ENCODE measurements around the gene MBD3.

Gene MBD3

DNA sequence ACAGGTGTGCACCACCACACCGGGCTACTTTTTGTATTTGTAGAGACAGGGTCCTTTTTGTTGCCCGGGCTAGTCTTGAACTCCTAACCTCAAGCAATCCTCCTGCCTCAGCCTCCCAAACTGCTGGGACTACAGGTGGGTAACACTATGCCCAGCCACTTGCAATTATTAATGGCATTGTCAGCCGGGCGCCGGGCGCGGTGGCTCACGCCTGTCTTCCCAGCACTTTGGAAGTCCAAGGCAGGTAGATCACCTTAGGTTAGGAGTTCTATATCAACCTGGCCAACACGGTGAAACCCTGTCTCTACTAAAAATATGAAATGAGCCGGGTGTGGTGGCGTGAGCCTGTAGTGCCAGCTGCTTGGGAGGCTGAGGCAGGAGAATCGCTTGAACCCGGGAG lies 21.8 kb downstream of the MBD3 start:
- Histone ChIP-seq H3K56ac (ENCODE audit: low read length) (no peak overlapping the region), H3K4ac (ENCODE audit: low read depth, low read length) (no peak overlapping the region), H3K4me3 (ENCODE audit: low read length) (no peak overlapping the region), H3K4me1 (ENCODE audit: control insufficient read depth, low read depth, low read length) (peaks cover 1% of the 10 kb centered on the region), H3K36me3 (ENCODE audit: control insufficient read depth, insufficient read depth, low read length) (no peaks in the 10 kb centered on the region), H3K27ac (ENCODE audit: low read depth, low read length) (no peak overlapping the region), H3K18ac (ENCODE audit: low read length) (no peak overlapping the region), H4K8ac (ENCODE audit: low read depth, low read length) (no peak overlapping the region), H3K23ac (ENCODE audit: low read length) (no peak overlapping the region), H3K79me1 (ENCODE audit: low read length) (no peaks in the 10 kb centered on the region), H2BK120ac (ENCODE audit: low read depth, low read length) (no peak overlapping the region), H3K27me3 (ENCODE audit: insufficient read depth, low read length, poor library complexity) (no peaks in the 10 kb centered on the region), H3K4me2 (ENCODE audit: low read length) (no peak overlapping the region), H2BK5ac (ENCODE audit: low read length) (no peak overlapping the region), H2AK5ac (ENCODE audit: low read length) (no peak overlapping the region), H3K79me2 (ENCODE audit: control insufficient read depth, insufficient read depth, low read length) (peaks cover 14% of the 10 kb centered on the region), H4K5ac (ENCODE audit: low read length) (no peak overlapping the region), H3K9ac (ENCODE audit: low read length) (no peak overlapping the region), H2BK15ac (replicated peaks; ENCODE audit: low read depth) (no peak overlapping the region)
- no peak for DNase-seq
- no CpG with 5 or more reads among the region's 13 CpGs for WGBS (ENCODE audit: extremely low coverage, insufficient coverage, low lambda C conversion rate)

DNA sequence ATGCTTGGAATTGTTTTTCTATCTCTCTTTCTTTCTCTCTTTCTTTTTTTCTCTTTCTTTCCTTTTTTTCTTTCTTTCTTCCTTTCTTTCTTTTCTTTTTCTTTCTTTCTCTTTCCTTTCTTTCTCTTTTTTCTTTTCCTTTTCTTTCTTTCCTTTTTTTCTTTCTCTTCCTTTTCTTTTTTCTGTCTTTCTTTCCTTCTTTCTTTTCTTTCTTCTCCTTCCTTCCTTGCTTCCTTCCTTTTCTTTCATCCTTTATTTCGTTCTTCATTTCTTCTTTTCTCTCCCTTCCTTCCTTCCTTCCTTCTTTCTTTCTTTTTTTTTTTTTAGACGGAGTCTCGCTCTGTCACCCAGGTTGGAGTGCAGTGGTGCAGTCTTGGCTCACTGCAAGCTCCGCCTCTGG lies 22.7 kb downstream of the MBD3 start:
- H4K8ac ChIP-seq (ENCODE audit: low read depth, low read length): no peak overlapping the region
- H3K27me3 ChIP-seq (ENCODE audit: insufficient read depth, low read length, poor library complexity): no peaks in the 10 kb centered on the region
- H2BK15ac ChIP-seq (replicated peaks; ENCODE audit: low read depth): no peak overlapping the region
- H3K23ac ChIP-seq (ENCODE audit: low read length): no peak overlapping the region
- no peak overlapping the region for H3K27ac ChIP-seq (ENCODE audit: low read depth, low read length)
- no peaks in the 10 kb centered on the region for H3K36me3 ChIP-seq (ENCODE audit: control insufficient read depth, insufficient read depth, low read length)
- DNase-seq: no peak
- H3K79me2 ChIP-seq (ENCODE audit: control insufficient read depth, insufficient read depth, low read length): peaks cover 23% of the 10 kb centered on the region
- no peak overlapping the region for H3K18ac ChIP-seq (ENCODE audit: low read length)
- no peak overlapping the region for H3K56ac ChIP-seq (ENCODE audit: low read length)
- H3K9ac ChIP-seq (ENCODE audit: low read length): no peak overlapping the region
- no peak overlapping the region for H4K5ac ChIP-seq (ENCODE audit: low read length)
- H3K4me3 ChIP-seq (ENCODE audit: low read length): no peak overlapping the region
- H3K4ac ChIP-seq (ENCODE audit: low read depth, low read length): no peak overlapping the region
- WGBS (ENCODE audit: extremely low coverage, insufficient coverage, low lambda C conversion rate): no CpG with 5 or more reads among the region's 4 CpGs
- no peak overlapping the region for H2AK5ac ChIP-seq (ENCODE audit: low read length)
- H3K4me1 ChIP-seq (ENCODE audit: control insufficient read depth, low read depth, low read length): peaks cover 2% of the 10 kb centered on the region
- H3K4me2 ChIP-seq (ENCODE audit: low read length): no peak overlapping the region
- H2BK120ac ChIP-seq (ENCODE audit: low read depth, low read length): no peak overlapping the region
- H2BK5ac ChIP-seq (ENCODE audit: low read length): no peak overlapping the region
- no peaks in the 10 kb centered on the region for H3K79me1 ChIP-seq (ENCODE audit: low read length)

DNA sequence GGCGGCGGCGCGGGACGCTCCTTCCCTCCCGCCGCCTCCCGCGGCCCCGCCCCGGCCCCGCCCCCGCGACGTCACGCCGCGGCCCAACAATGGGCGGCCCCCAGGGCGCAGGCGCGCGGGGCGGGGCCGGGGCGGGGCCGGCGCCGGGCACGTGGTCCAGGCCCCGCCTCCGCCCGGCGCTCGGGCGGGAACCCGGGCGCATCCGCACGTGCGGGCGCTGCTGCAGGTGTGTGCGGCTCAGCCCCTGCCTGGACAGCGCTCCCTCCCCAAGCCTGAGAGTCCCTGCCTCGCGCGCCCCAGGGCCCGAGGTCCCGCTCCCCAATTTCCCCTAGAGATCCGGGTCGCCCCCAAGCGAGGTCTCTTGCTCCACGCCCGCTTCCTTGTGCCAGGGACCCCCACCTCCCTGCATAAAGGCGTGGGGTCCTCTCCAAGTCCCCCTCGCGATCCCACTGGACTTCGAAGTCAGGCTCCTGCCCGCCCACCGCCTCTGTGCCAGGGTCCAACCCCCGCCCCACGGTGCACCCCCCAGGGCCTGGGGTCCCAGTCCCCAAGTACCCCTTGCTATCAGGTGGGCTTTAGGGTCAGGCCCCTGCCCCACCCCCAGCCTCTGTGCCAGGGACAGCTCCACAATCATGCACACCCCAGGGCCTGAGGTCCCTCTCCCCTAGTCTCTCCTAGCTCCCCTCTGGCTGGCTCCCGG lies 24.2 kb downstream of the MBD3 start, which contains the start of gene MEX3D:
Gene MEX3D, minus strand, starts transcription at position 6 of the 700 bp plus-strand sequence. CDS start 267 bp downstream, outside the sequence.
- H3K27ac ChIP-seq (ENCODE audit: low read depth, low read length): peak within 1 kb of the TSS; percentile 78
- peak within 1 kb of the TSS; percentile 95 for H3K4me3 ChIP-seq (ENCODE audit: low read length)
- H3K36me3 ChIP-seq (ENCODE audit: control insufficient read depth, insufficient read depth, low read length): no peaks in the 10 kb centered on the region
- no peak within 1 kb of the TSS for H2BK15ac ChIP-seq (replicated peaks; ENCODE audit: low read depth)
- peak within 1 kb of the TSS; percentile 97 for H3K4ac ChIP-seq (ENCODE audit: low read depth, low read length)
- peaks cover 2% of the 10 kb centered on the region for H3K4me1 ChIP-seq (ENCODE audit: control insufficient read depth, low read depth, low read length)
- no peak within 1 kb of the TSS for H3K4me2 ChIP-seq (ENCODE audit: low read length)
- H3K18ac ChIP-seq (ENCODE audit: low read length): peak within 1 kb of the TSS; percentile 98
- H2BK5ac ChIP-seq (ENCODE audit: low read length): no peak within 1 kb of the TSS
- peaks cover 10% of the 10 kb centered on the region for H3K79me1 ChIP-seq (ENCODE audit: low read length)
- H2BK120ac ChIP-seq (ENCODE audit: low read depth, low read length): no peak within 1 kb of the TSS
- H3K79me2 ChIP-seq (ENCODE audit: control insufficient read depth, insufficient read depth, low read length): peaks cover 38% of the 10 kb centered on the region
- peak within 1 kb of the TSS; percentile 97 for H3K23ac ChIP-seq (ENCODE audit: low read length)
- H3K56ac ChIP-seq (ENCODE audit: low read length): peak within 1 kb of the TSS; percentile 98
- no peak within 1 kb of the TSS for H4K5ac ChIP-seq (ENCODE audit: low read length)
- H3K9ac ChIP-seq (ENCODE audit: low read length): peak within 1 kb of the TSS; percentile 99
- no CpG with 5 or more reads among the region's 63 CpGs for WGBS (ENCODE audit: extremely low coverage, insufficient coverage, low lambda C conversion rate)
- peak; percentile 80 for DNase-seq
- H2AK5ac ChIP-seq (ENCODE audit: low read length): no peak within 1 kb of the TSS
- no peaks in the 10 kb centered on the region for H3K27me3 ChIP-seq (ENCODE audit: insufficient read depth, low read length, poor library complexity)
- H4K8ac ChIP-seq (ENCODE audit: low read depth, low read length): no peak within 1 kb of the TSS

DNA sequence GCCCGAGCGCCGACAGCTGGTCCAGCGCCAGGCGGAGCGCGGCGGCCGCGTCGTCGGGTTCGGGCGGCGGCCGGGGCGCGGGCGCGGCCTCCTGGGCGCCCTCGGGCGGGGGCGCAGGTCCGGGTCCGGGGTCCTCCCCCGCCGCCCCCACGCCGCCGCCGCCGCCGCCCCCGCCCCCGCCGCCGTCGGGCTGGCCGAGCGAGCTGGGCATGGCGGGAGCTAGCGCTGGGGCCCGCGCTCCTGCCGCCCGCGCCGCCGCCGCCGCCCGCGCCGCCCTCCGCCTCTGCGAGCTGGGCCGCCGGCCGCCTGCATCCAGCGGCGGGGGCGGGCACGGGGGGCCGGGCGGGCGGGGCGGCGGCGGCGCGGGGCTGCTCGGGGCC lies 24.8 kb downstream of the MBD3 start:
- WGBS (ENCODE audit: extremely low coverage, insufficient coverage, low lambda C conversion rate): no CpG with 5 or more reads among the region's 73 CpGs
- Histone ChIP-seq H2BK120ac (ENCODE audit: low read depth, low read length) (no peak overlapping the region), H3K4me2 (ENCODE audit: low read length) (no peak overlapping the region), H4K5ac (ENCODE audit: low read length) (no peak overlapping the region), H3K4me3 (ENCODE audit: low read length) (no peak overlapping the region), H3K27ac (ENCODE audit: low read depth, low read length) (no peak overlapping the region), H3K4ac (ENCODE audit: low read depth, low read length) (peak overlapping the region; percentile 97), H2BK5ac (ENCODE audit: low read length) (no peak overlapping the region), H3K27me3 (ENCODE audit: insufficient read depth, low read length, poor library complexity) (no peaks in the 10 kb centered on the region), H4K8ac (ENCODE audit: low read depth, low read length) (no peak overlapping the region), H3K4me1 (ENCODE audit: control insufficient read depth, low read depth, low read length) (peaks cover 2% of the 10 kb centered on the region), H2AK5ac (ENCODE audit: low read length) (no peak overlapping the region), H3K79me1 (ENCODE audit: low read length) (peaks cover 15% of the 10 kb centered on the region), H3K23ac (ENCODE audit: low read length) (no peak overlapping the region), H2BK15ac (replicated peaks; ENCODE audit: low read depth) (no peak overlapping the region), H3K18ac (ENCODE audit: low read length) (peak overlapping the region; percentile 98), H3K56ac (ENCODE audit: low read length) (peak overlapping the region; percentile 98), H3K79me2 (ENCODE audit: control insufficient read depth, insufficient read depth, low read length) (peaks cover 44% of the 10 kb centered on the region), H3K9ac (ENCODE audit: low read length) (peak overlapping the region; percentile 54), H3K36me3 (ENCODE audit: control insufficient read depth, insufficient read depth, low read length) (no peaks in the 10 kb centered on the region)
- DNase-seq: no peak

DNA sequence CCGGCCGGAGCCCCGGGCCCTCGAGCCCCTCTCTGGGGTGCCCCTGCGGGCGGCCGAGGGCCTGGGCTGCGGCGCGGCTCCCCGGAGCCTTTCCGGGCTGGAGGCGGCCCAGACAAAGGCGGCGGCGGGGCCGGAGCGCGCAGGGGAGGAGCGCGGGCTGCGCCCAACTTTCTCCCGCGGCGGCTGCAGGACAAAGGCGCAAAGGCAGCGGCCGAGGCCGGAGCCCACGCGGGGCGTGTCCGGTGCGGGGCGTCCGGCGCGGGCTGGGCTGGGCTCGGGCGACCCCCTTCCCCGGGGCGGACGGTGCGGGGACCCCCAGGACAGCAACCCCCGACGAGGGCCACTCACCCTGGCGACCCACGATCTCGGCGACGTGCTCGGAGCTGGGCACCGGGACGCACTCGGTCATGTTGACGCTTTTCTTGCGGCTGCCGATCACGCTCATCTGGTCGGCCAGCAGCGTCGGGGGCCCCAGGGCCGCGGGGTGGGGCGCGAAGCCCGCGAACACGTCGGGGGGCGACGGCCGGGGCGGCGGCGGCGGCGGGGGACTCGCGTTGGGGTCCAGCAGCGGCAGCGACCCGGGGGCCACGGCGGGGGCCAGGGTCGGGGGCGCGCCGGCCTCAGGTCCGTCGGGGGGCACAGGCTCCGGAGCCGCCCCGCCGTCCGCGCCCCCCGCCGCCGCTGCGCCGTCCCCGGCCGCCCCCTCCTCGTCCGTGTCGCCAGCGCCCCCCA lies 25.4 kb downstream of the MBD3 start:
- Histone ChIP-seq H3K79me1 (ENCODE audit: low read length) (peaks cover 15% of the 10 kb centered on the region), H3K4me2 (ENCODE audit: low read length) (no peak overlapping the region), H3K23ac (ENCODE audit: low read length) (peak overlapping the region; percentile 97), H3K27ac (ENCODE audit: low read depth, low read length) (peak overlapping the region; percentile 78), H3K4me1 (ENCODE audit: control insufficient read depth, low read depth, low read length) (peaks cover 2% of the 10 kb centered on the region), H4K5ac (ENCODE audit: low read length) (no peak overlapping the region), H3K9ac (ENCODE audit: low read length) (peak overlapping the region; percentile 99), H2AK5ac (ENCODE audit: low read length) (no peak overlapping the region), H4K8ac (ENCODE audit: low read depth, low read length) (peak overlapping the region; percentile 66), H2BK120ac (ENCODE audit: low read depth, low read length) (peak overlapping the region; percentile 18), H3K4ac (ENCODE audit: low read depth, low read length) (peak overlapping the region; percentile 97), H3K4me3 (ENCODE audit: low read length) (peak overlapping the region; percentile 95), H3K18ac (ENCODE audit: low read length) (peak overlapping the region; percentile 98), H2BK5ac (ENCODE audit: low read length) (no peak overlapping the region), H2BK15ac (replicated peaks; ENCODE audit: low read depth) (no peak overlapping the region), H3K36me3 (ENCODE audit: control insufficient read depth, insufficient read depth, low read length) (no peaks in the 10 kb centered on the region), H3K27me3 (ENCODE audit: insufficient read depth, low read length, poor library complexity) (no peaks in the 10 kb centered on the region), H3K56ac (ENCODE audit: low read length) (peak overlapping the region; percentile 98), H3K79me2 (ENCODE audit: control insufficient read depth, insufficient read depth, low read length) (peaks cover 49% of the 10 kb centered on the region)
- no CpG with 5 or more reads among the region's 108 CpGs for WGBS (ENCODE audit: extremely low coverage, insufficient coverage, low lambda C conversion rate)
- no peak for DNase-seq
